Measurements from ENCODE around the gene TLE1. TPM values are rescaled to one million over a fixed set of nuclear protein-coding genes. Genes with fewer than 3 reads are reported as not detected.

The TLE1 gene
- total RNA-seq, 4 donors from 2014 or later = 51.5 to 77.3 (median 62.2) TPM

- in situ Hi-C loops (cut with MboI; ENCODE audit: low pct_ligation_motif_present in 1 of 4, low pct_unique_long_range_greater_than_20kb in 1 of 4, low sequenced_read_pairs in 3 of 4) = loop anchor here in 2 of 4 donors (25.0 kb wide), 1 partner anchor 930 kb away; no protein-coding TSS in a partner anchor
- H3K27me3 ChIP-seq = no peaks in the 10 kb centered on the region
- 29 to 36% methylated on average over 8 of the region's 8 CpGs for WGBS, 2 donors (ENCODE audit: low coverage in 1 of 2)
- H3K4me3 ChIP-seq = peak overlapping the region in 1 of 4 donors; percentile 4
- H3K9me3 ChIP-seq = no peaks in the 10 kb centered on the region
- no peak for TF ChIP-seq POLR2A (IDR thresholded peaks at IDR 0.05)
- no peak for TF ChIP-seq POLR2AphosphoS5 (IDR thresholded peaks at IDR 0.05)
- no peak for TF ChIP-seq CTCF (IDR thresholded peaks at IDR 0.05)
- TF ChIP-seq EP300 (IDR thresholded peaks at IDR 0.05; ENCODE audit: low read depth) = no peak
- DNase-seq = peak; percentile 44
- intact Hi-C loops (cut with DNase I; ENCODE audit: low total_unique reads) = loop anchor here (10.0 kb wide), 2 partner anchors 158 to 288 kb away; no protein-coding TSS in a partner anchor
- H3K27ac ChIP-seq = no peak overlapping the region
- peaks cover 27 to 64% (median 42%) of the 10 kb centered on the region in 4 donors for H3K4me1 ChIP-seq
- peaks cover 0 to 6% (median 0%) of the 10 kb centered on the region in 4 donors for H3K36me3 ChIP-seq
These were observed 6.5 kb downstream of the TLE1 start for GRCh38 chr9:81682797-81683196.

- TF ChIP-seq EP300 (IDR thresholded peaks at IDR 0.05; ENCODE audit: low read depth) = no peak
- TF ChIP-seq POLR2A (IDR thresholded peaks at IDR 0.05) = no peak
- no peak for TF ChIP-seq CTCF (IDR thresholded peaks at IDR 0.05)
- TF ChIP-seq POLR2AphosphoS5 (IDR thresholded peaks at IDR 0.05) = no peak
- Histone ChIP-seq H3K27me3 (no peaks in the 10 kb centered on the region), H3K4me1 (peaks cover 27 to 64% (median 42%) of the 10 kb centered on the region in 4 donors), H3K27ac (no peak overlapping the region), H3K9me3 (no peaks in the 10 kb centered on the region), H3K36me3 (peaks cover 0 to 6% (median 0%) of the 10 kb centered on the region in 4 donors), H3K4me3 (no peak overlapping the region)
- intact Hi-C loops (cut with DNase I; ENCODE audit: low total_unique reads) (loop anchor here (10.0 kb wide), 2 partner anchors 157 to 287 kb away; no protein-coding TSS in a partner anchor), in situ Hi-C loops (cut with MboI; ENCODE audit: low pct_ligation_motif_present in 1 of 4, low pct_unique_long_range_greater_than_20kb in 1 of 4, low sequenced_read_pairs in 3 of 4) (loop anchor here in 2 of 4 donors (25.0 kb wide), 1 partner anchor 930 kb away; no protein-coding TSS in a partner anchor)
- whole genome bisulfite sequencing, 2 donors (ENCODE audit: low coverage in 1 of 2) = 88 to 95% methylated on average over 4 of the region's 4 CpGs
- no peak for DNase-seq
These were observed 7.2 kb downstream of the TLE1 start for GRCh38 chr9:81682177-81682576.

- 71% methylated on average over 1 of the region's 1 CpG; no CpG with 5 or more reads in 1 of the 2 donors for WGBS, 2 donors (ENCODE audit: low coverage in 1 of 2)
- H3K9me3 ChIP-seq = no peaks in the 10 kb centered on the region
- intact Hi-C loops (cut with DNase I; ENCODE audit: low total_unique reads) (loop anchor here (10.0 kb wide), 2 partner anchors 156 to 286 kb away; no protein-coding TSS in a partner anchor), in situ Hi-C loops (cut with MboI; ENCODE audit: low pct_ligation_motif_present in 1 of 4, low pct_unique_long_range_greater_than_20kb in 1 of 4, low sequenced_read_pairs in 3 of 4) (loop anchor here in 2 of 4 donors (25.0 kb wide), 1 partner anchor 932 kb away; no protein-coding TSS in a partner anchor)
- DNase-seq = no peak
- H3K27ac ChIP-seq = peak overlapping the region in 1 of 4 donors; percentile 1
- TF ChIP-seq POLR2AphosphoS5 (IDR thresholded peaks at IDR 0.05) (no peak), POLR2A (IDR thresholded peaks at IDR 0.05) (no peak), CTCF (IDR thresholded peaks at IDR 0.05) (no peak), EP300 (IDR thresholded peaks at IDR 0.05; ENCODE audit: low read depth) (no peak)
- H3K4me3 ChIP-seq = no peak overlapping the region
- H3K36me3 ChIP-seq = peaks cover 0 to 6% (median 0%) of the 10 kb centered on the region in 4 donors
- peaks cover 24 to 56% (median 30%) of the 10 kb centered on the region in 4 donors for H3K4me1 ChIP-seq
- H3K27me3 ChIP-seq = no peaks in the 10 kb centered on the region
These were observed 8.8 kb downstream of the TLE1 start for GRCh38 chr9:81680506-81680905.

- Histone ChIP-seq H3K9me3 (no peaks in the 10 kb centered on the region), H3K4me3 (no peak overlapping the region), H3K27me3 (no peaks in the 10 kb centered on the region), H3K27ac (peak overlapping the region in 2 of 4 donors; percentile 1 to 2), H3K36me3 (peaks cover 0 to 6% (median 0%) of the 10 kb centered on the region in 4 donors), H3K4me1 (peaks cover 21 to 54% (median 25%) of the 10 kb centered on the region in 4 donors)
- intact Hi-C loops (cut with DNase I; ENCODE audit: low total_unique reads) = loop anchor here (10.0 kb wide), 2 partner anchors 155 to 285 kb away; no protein-coding TSS in a partner anchor
- in situ Hi-C loops (cut with MboI; ENCODE audit: low pct_ligation_motif_present in 1 of 4, low pct_unique_long_range_greater_than_20kb in 1 of 4, low sequenced_read_pairs in 3 of 4) = loop anchor here in 2 of 4 donors (25.0 kb wide), 1 partner anchor 932 kb away; no protein-coding TSS in a partner anchor
- DNase-seq = no peak
- TF ChIP-seq POLR2A (IDR thresholded peaks at IDR 0.05) = no peak
- no peak for TF ChIP-seq POLR2AphosphoS5 (IDR thresholded peaks at IDR 0.05)
- no peak for TF ChIP-seq EP300 (IDR thresholded peaks at IDR 0.05; ENCODE audit: low read depth)
- no peak for TF ChIP-seq CTCF (IDR thresholded peaks at IDR 0.05)
- 68 to 71% methylated on average over 4 to 9 of the region's 9 CpGs for WGBS, 2 donors (ENCODE audit: low coverage in 1 of 2)
These were observed 9.3 kb downstream of the TLE1 start for GRCh38 chr9:81680006-81680405.

Measured in transverse colon (tissue), 4 donors.